H1 (cell line): ENCODE data around the gene TMEM229B. TPM values are rescaled to one million over a fixed set of nuclear protein-coding genes. Genes with fewer than 3 reads are reported as not detected.

Experiments
- CTCF ChIA-PET: fragments of 300-600 bp; sonication (Branson Sonifier 250); formaldehyde crosslinking; loops from one replicate; lab custom pipeline; 2021; ENCODE audit not compliant: partially characterized antibody; lab: Charles Lee
- POLR2A ChIA-PET: fragments of 300-600 bp; sonication (Branson Sonifier 250); formaldehyde crosslinking; loops from one replicate; lab custom pipeline; 2021; ENCODE audit warnings: inconsistent platforms; ENCODE audit not compliant: partially characterized antibody; lab: Charles Lee
- DNase-seq, 2 experiments: peaks; one replicate each; pipeline versions ENCODE4 v3.0.0 to v3.0.0-alpha.2; 2010 to 2022; ENCODE audit warnings: low spot score in 2 of 2, low read depth in 1 of 2, mixed read lengths in 1 of 2
- FAIRE-seq: peaks from 2 replicates; lab custom pipeline; 2011; peaks lifted over from hg19 to GRCh38; lab: Jason Lieb, UNC
- H2AFZ ChIP-seq: 2 replicates; pipeline ENCODE4 v1.8.1; 2012; ENCODE audit warnings: low read length, inconsistent platforms
- H2AK5ac ChIP-seq: 2 replicates; pipeline ENCODE4 v1.6.1; 2013; ENCODE audit warnings: low read depth, low read length
- H2BK120ac ChIP-seq: replicated peaks from 2 replicates; pipeline ENCODE3; 2013; ENCODE audit warnings: low read depth, low read length, inconsistent platforms
- H2BK12ac ChIP-seq: 2 replicates; pipeline ENCODE4 v1.6.1; 2013; ENCODE audit warnings: low read depth, low read length
- H2BK15ac ChIP-seq: 2 replicates; pipeline ENCODE4 v1.6.1; 2013; ENCODE audit warnings: low read length
- H2BK20ac ChIP-seq: 2 replicates; pipeline ENCODE4 v1.6.1; 2013; ENCODE audit warnings: low read length
- H2BK5ac ChIP-seq: 2 replicates; pipeline ENCODE4 v1.6.1; 2013; ENCODE audit warnings: low read depth, low read length
- H3K14ac ChIP-seq: 2 replicates; pipeline ENCODE4 v1.6.1; 2013; ENCODE audit warnings: inconsistent platforms; ENCODE audit not compliant: insufficient read length
- H3K18ac ChIP-seq: 2 replicates; pipeline ENCODE4 v1.6.1; 2013; ENCODE audit warnings: low read length; ENCODE audit errors: extremely low read depth
- H3K23ac ChIP-seq: 2 replicates; pipeline ENCODE4 v1.6.1; 2013; ENCODE audit warnings: inconsistent platforms; ENCODE audit not compliant: insufficient read length
- H3K23me2 ChIP-seq: 2 replicates; pipeline ENCODE4 v1.6.1; 2013; ENCODE audit warnings: low read depth, low read length
- H3K27ac ChIP-seq: 2 replicates; pipeline ENCODE4 v1.6.1; 2011; ENCODE audit warnings: low read depth, low read length, inconsistent platforms
- H3K27me3 ChIP-seq, 4 experiments: replicated peaks in 1 of 4; 1 replicate in 1 of 4; 2 replicates in 3 of 4; pipeline versions ENCODE4 v1.6.1 to v1.8.1; 2011 to 2013; ENCODE audit warnings: low read length in 3 of 4, mild to moderate bottlenecking in 3 of 4, inconsistent platforms in 2 of 4, mixed read lengths in 2 of 4, moderate library complexity in 1 of 4; ENCODE audit not compliant: control insufficient read depth in 3 of 4, insufficient read depth in 3 of 4; ENCODE audit errors: extremely low read depth in 1 of 4
- H3K36me3 ChIP-seq, 4 experiments: 2 replicates each; pipeline versions ENCODE4 v1.6.1 to v1.8.1; 2011 to 2013; ENCODE audit warnings: mild to moderate bottlenecking in 4 of 4, low read length in 3 of 4, moderate library complexity in 2 of 4, control low read depth in 1 of 4, inconsistent platforms in 1 of 4; ENCODE audit not compliant: insufficient read depth in 4 of 4, control insufficient read depth in 2 of 4
- H3K4ac ChIP-seq: replicated peaks from 2 replicates; pipeline ENCODE3; 2013; ENCODE audit warnings: low read length, low read depth, mixed read lengths, inconsistent platforms; ENCODE audit not compliant: insufficient read length
- H3K4me1 ChIP-seq, 4 experiments: replicated peaks in 1 of 4; 1 replicate in 1 of 4; 2 replicates in 3 of 4; pipeline versions ENCODE4 v1.6.1 to v1.8.1; 2011 to 2013; ENCODE audit warnings: low read length in 3 of 4, inconsistent platforms in 2 of 4, mixed read lengths in 1 of 4; ENCODE audit not compliant: insufficient read depth in 4 of 4, control insufficient read depth in 3 of 4
- H3K4me2 ChIP-seq, 2 experiments: 2 replicates each; pipeline versions ENCODE4 v1.6.1 to v1.8.1; 2011 to 2013; ENCODE audit warnings: low read depth in 2 of 2, low read length in 2 of 2, control low read depth in 1 of 2, inconsistent platforms in 1 of 2, mild to moderate bottlenecking in 1 of 2; ENCODE audit not compliant: insufficient read depth in 1 of 2
- H3K4me3 ChIP-seq, 4 experiments: fragments of 200-600, 300-600 bp in 1 of 4; sonication (generic), shearing (Covaris generic), sonication (Bioruptor Twin) in 1 of 4; 2 replicates each; pipeline versions ENCODE4 v1.5.1 to v1.8.1; 2011 to 2016; ENCODE audit warnings: low read length in 4 of 4, low read depth in 3 of 4, control low read depth in 2 of 4, inconsistent platforms in 2 of 4, mild to moderate bottlenecking in 2 of 4, mixed read lengths in 1 of 4, moderate library complexity in 1 of 4; ENCODE audit not compliant: insufficient read depth in 2 of 4; ENCODE audit errors: extremely low read depth in 1 of 4
- H3K56ac ChIP-seq: replicated peaks from 2 replicates; pipeline ENCODE3; 2013; ENCODE audit warnings: low read depth, mild to moderate bottlenecking, mixed read lengths, low read length, inconsistent platforms; ENCODE audit not compliant: insufficient read length
- H3K79me1 ChIP-seq: 2 replicates; pipeline ENCODE4 v1.6.1; 2013; ENCODE audit warnings: low read depth, low read length, control low read depth
- H3K79me2 ChIP-seq, 2 experiments: 2 replicates each; pipeline versions ENCODE4 v1.6.1 to v1.8.1; 2012 to 2013; ENCODE audit warnings: low read length in 2 of 2, mild to moderate bottlenecking in 2 of 2, inconsistent platforms in 1 of 2; ENCODE audit not compliant: insufficient read depth in 2 of 2, control insufficient read depth in 1 of 2
- H3K9ac ChIP-seq, 4 experiments: replicated peaks in 1 of 4; 1 replicate in 1 of 4; 2 replicates in 3 of 4; pipeline versions ENCODE4 v1.6.1 to v1.8.1; 2011 to 2013; ENCODE audit warnings: low read depth in 3 of 4, low read length in 3 of 4, control low read depth in 2 of 4, mild to moderate bottlenecking in 2 of 4, moderate library complexity in 2 of 4, inconsistent platforms in 1 of 4; ENCODE audit errors: extremely low read depth in 1 of 4
- H3K9me3 ChIP-seq, 2 experiments: 2 replicates each; pipeline versions ENCODE4 v1.6.1 to v1.8.1; 2012 to 2013; ENCODE audit warnings: mild to moderate bottlenecking in 2 of 2, moderate library complexity in 2 of 2, control low read depth in 1 of 2, inconsistent platforms in 1 of 2, low read depth in 1 of 2, low read length in 1 of 2, mixed read lengths in 1 of 2; ENCODE audit not compliant: insufficient read depth in 2 of 2
- H4K20me1 ChIP-seq, 2 experiments: replicated peaks in 1 of 2; 2 replicates each; pipeline versions ENCODE3 to v1.8.1; 2011 to 2013; ENCODE audit warnings: inconsistent platforms in 2 of 2, low read length in 2 of 2, mild to moderate bottlenecking in 1 of 2; ENCODE audit not compliant: insufficient read depth in 2 of 2, control insufficient read depth in 1 of 2
- H4K5ac ChIP-seq: 2 replicates; pipeline ENCODE4 v1.6.1; 2013; ENCODE audit warnings: low read length, low read depth, mixed read lengths, inconsistent platforms; ENCODE audit not compliant: insufficient read length
- H4K8ac ChIP-seq: 2 replicates; pipeline ENCODE4 v1.8.0; 2013; ENCODE audit warnings: mild to moderate bottlenecking, moderate library complexity, low read length, inconsistent platforms; ENCODE audit not compliant: insufficient read depth; ENCODE audit errors: extremely low read depth
- H4K91ac ChIP-seq: replicated peaks from 2 replicates; pipeline ENCODE3; 2013; ENCODE audit warnings: low read length, mixed read lengths, inconsistent platforms; ENCODE audit not compliant: insufficient read length
- ASH2L ChIP-seq: fragments of 200-600, 300-600 bp; sonication (generic); IDR thresholded peaks from one replicate; pipeline ENCODE4 v1.7.1; 2017; ENCODE audit warnings: low read length
- BACH1 ChIP-seq: IDR thresholded peaks from 2 replicates; pipeline ENCODE4 v1.6.1; 2012; ENCODE audit warnings: low read length, improper control_type of control experiment
- BRCA1 ChIP-seq: IDR thresholded peaks from 2 replicates; pipeline ENCODE4 v1.6.1; 2012; ENCODE audit warnings: low read depth, low read length, improper control_type of control experiment
- CHD1 ChIP-seq: IDR thresholded peaks from 2 replicates; pipeline ENCODE4 v1.6.1; 2012; ENCODE audit warnings: low read depth, low read length, improper control_type of control experiment
- CTBP2 ChIP-seq: IDR thresholded peaks from 2 replicates; pipeline ENCODE4 v1.7.0; 2011; ENCODE audit warnings: borderline replicate concordance, mild to moderate bottlenecking, moderate library complexity, mixed read lengths, low read length; ENCODE audit not compliant: insufficient read depth, insufficient read length
- EZH2 ChIP-seq: fragments of 200-600 bp; sonication (generic); IDR thresholded peaks from 2 replicates; pipeline ENCODE4 v1.7.1; 2012; ENCODE audit warnings: low read depth, mild to moderate bottlenecking, moderate library complexity, low read length, inconsistent platforms; ENCODE audit not compliant: severe bottlenecking
- HDAC2 ChIP-seq, 2 experiments: fragments of 300-600 bp in 1 of 2; sonication (generic) in 1 of 2; IDR thresholded peaks; 2 replicates each; pipeline ENCODE4 v1.6.1; 2011 to 2012; ENCODE audit warnings: low read depth in 2 of 2, low read length in 2 of 2, mild to moderate bottlenecking in 2 of 2, moderate library complexity in 2 of 2, borderline replicate concordance in 1 of 2, inconsistent platforms in 1 of 2
- KDM1A ChIP-seq: fragments of 200-600, 300-600 bp; sonication (generic); IDR thresholded peaks from 2 replicates; pipeline ENCODE4 v1.7.1; 2016; ENCODE audit warnings: mild to moderate bottlenecking, low read length, borderline replicate concordance
- KDM4A ChIP-seq: IDR thresholded peaks from one replicate; pipeline ENCODE4 v1.7.1; 2012; ENCODE audit warnings: low read depth, mild to moderate bottlenecking, moderate library complexity, low read length, inconsistent platforms; ENCODE audit not compliant: severe bottlenecking
- NRF1 ChIP-seq: IDR thresholded peaks from 2 replicates; pipeline ENCODE4 v1.6.1; 2011; ENCODE audit warnings: mild to moderate bottlenecking, low read depth, low read length, improper control_type of control experiment
- YY1 ChIP-seq: IDR thresholded peaks from 2 replicates; pipeline ENCODE4 v1.6.1; 2011; ENCODE audit warnings: low read depth, mild to moderate bottlenecking, low read length
- WGBS, 2 experiments: shearing (Covaris generic) in 1 of 2; methylation state at CpG; one replicate each; pipeline versions ENCODE4 v1.1.6 to v1.1.7; 2013 to 2015; ENCODE audit warnings: low lambda C conversion rate in 2 of 2, mixed read lengths in 2 of 2, inconsistent platforms in 1 of 2, low coverage in 1 of 2, missing lambda C conversion rate in 1 of 2; ENCODE audit not compliant: insufficient replicate concordance in 2 of 2, insufficient coverage in 1 of 2, insufficient read length in 1 of 2; ENCODE audit errors: extremely low coverage in 1 of 2, missing lambda C conversion rate in 1 of 2; 5-methylcytosine and 5-hydroxymethylcytosine counted together
- polyA plus RNA-seq, 7 experiments: library from polyadenylated mRNA; depleted of rRNA in 3 of 7; stranded (reverse) in 5 of 7; unstranded in 2 of 7; fragments of >200 nt in 5 of 7; fragments of 200-250 nt in 2 of 7; gene quantifications; 1 replicate in 5 of 7; 2 replicates in 1 of 7; 4 replicates in 1 of 7; pipeline versions ENCODE4 v1.2.1 to v1.2.3, GENCODE V29; 2011 to 2013; ENCODE audit warnings: missing spikeins in 2 of 7, mixed read lengths in 2 of 7
- total RNA-seq: library from RNA; stranded (reverse); fragmentation: NEBNext Ultra II Directional; extraction: Animal tissue kit (Norgen Biotek cat#: 25700); gene quantifications from 2 replicates; pipeline ENCODE4 v1.2.1, GENCODE V29; 2021

Gene TMEM229B
- total and polyA plus RNA-seq, 2 of the 8 experiments (the other 6 are each of a cell fraction or from before 2014, with no cell fraction given): 0.73 to 0.85 TPM

- Histone ChIP-seq H3K79me2 (no peaks in the 10 kb centered on the region), H4K20me1 (no peaks in the 10 kb centered on the region), H2AFZ (no peak overlapping the region), H3K27ac (no peak overlapping the region), H3K9ac (no peak overlapping the region), H2BK15ac (no peak overlapping the region), H4K8ac (no peak overlapping the region), H3K9me3 (no peaks in the 10 kb centered on the region), H3K56ac (no peak overlapping the region), H3K23ac (no peak overlapping the region), H3K4ac (no peak overlapping the region), H4K5ac (no peak overlapping the region), H2AK5ac (no peak overlapping the region), H3K36me3 (no peaks in the 10 kb centered on the region), H4K91ac (no peak overlapping the region), H3K14ac (no peak overlapping the region), H2BK120ac (no peak overlapping the region), H3K27me3 (no peaks in the 10 kb centered on the region), H2BK20ac (no peak overlapping the region), H2BK12ac (no peak overlapping the region)
- CTCF ChIA-PET: interaction anchor here (0.7 to 3.2 kb wide), 6 partner anchors 10 to 60 kb away, joined by 3 to 36 read pairs (median 4); no protein-coding TSS in a partner anchor
- FAIRE-seq: no peak
- TF ChIP-seq CHD1 (no peak), KDM4A (no peak), EZH2 (no peak), KDM1A (no peak), YY1 (no peak), NRF1 (no peak), HDAC2 (IDR thresholded peaks at IDR 0.05; ENCODE audit: borderline replicate concordance in 1 of 2, low read depth in 2 of 2, low read length in 2 of 2) (no peak), BRCA1 (no peak), CTBP2 (no peak), ASH2L (no peak), BACH1 (no peak)
- TF ChIP-seq, all 59 proteins: peak for 0
- POLR2A ChIA-PET: no interaction called here
- no peak overlapping the region for H3K18ac ChIP-seq
- H3K4me3 ChIP-seq: no peak overlapping the region
- no peaks in the 10 kb centered on the region for H3K23me2 ChIP-seq
- H2BK5ac ChIP-seq: no peak overlapping the region
- no peak overlapping the region for H3K4me2 ChIP-seq
- H3K4me1 ChIP-seq: no peaks in the 10 kb centered on the region
- no peak for DNase-seq
- 82% methylated on average over 9 of the region's 9 CpGs; no CpG with 5 or more reads in 1 of the 2 experiments for WGBS, 2 experiments
- no peaks in the 10 kb centered on the region for H3K79me1 ChIP-seq
Observed at GRCh38 chr14:67480011-67480410, 8.5 kb downstream of the TMEM229B start.
